HT1080 (cell line): ENCODE measurements around the gene SOAT1. TPM values are rescaled to one million over a fixed set of nuclear protein-coding genes. Genes with fewer than 3 reads are reported as not detected.
"Not testable (repeated sequence)": the region's sequence is repeated elsewhere in the genome, so short reads cannot be mapped to it uniquely, and the experiment has no call there.

Source experiments
- DNase-seq: peaks from one replicate; pipeline ENCODE4 v3.0.0-alpha.2; 2015; ENCODE audit warnings: low read depth
- polyA plus RNA-seq, 2 experiments: library from polyadenylated mRNA; depleted of rRNA; stranded (reverse); fragments of >200 nt; gene quantifications; 2 replicates each; pipeline ENCODE4 v1.2.3, GENCODE V29; 2015
- total RNA-seq: library from RNA; depleted of rRNA; stranded (reverse); fragments of >200 nt; shearing (Covaris generic); gene quantifications from 2 replicates; pipeline ENCODE4 v1.2.3, GENCODE V29; 2014; rRNA removed

Gene SOAT1
- 15.6 and 28.5 TPM in 2 replicates for total RNA-seq
- polyA plus RNA-seq (2015; cell fraction: cytosol; rRNA removed), result 12.8 and 13.6 TPM in 2 replicates
- polyA plus RNA-seq (2015; cell fraction: nucleus; rRNA removed), result 25.8 and 26.3 TPM in 2 replicates

DNA sequence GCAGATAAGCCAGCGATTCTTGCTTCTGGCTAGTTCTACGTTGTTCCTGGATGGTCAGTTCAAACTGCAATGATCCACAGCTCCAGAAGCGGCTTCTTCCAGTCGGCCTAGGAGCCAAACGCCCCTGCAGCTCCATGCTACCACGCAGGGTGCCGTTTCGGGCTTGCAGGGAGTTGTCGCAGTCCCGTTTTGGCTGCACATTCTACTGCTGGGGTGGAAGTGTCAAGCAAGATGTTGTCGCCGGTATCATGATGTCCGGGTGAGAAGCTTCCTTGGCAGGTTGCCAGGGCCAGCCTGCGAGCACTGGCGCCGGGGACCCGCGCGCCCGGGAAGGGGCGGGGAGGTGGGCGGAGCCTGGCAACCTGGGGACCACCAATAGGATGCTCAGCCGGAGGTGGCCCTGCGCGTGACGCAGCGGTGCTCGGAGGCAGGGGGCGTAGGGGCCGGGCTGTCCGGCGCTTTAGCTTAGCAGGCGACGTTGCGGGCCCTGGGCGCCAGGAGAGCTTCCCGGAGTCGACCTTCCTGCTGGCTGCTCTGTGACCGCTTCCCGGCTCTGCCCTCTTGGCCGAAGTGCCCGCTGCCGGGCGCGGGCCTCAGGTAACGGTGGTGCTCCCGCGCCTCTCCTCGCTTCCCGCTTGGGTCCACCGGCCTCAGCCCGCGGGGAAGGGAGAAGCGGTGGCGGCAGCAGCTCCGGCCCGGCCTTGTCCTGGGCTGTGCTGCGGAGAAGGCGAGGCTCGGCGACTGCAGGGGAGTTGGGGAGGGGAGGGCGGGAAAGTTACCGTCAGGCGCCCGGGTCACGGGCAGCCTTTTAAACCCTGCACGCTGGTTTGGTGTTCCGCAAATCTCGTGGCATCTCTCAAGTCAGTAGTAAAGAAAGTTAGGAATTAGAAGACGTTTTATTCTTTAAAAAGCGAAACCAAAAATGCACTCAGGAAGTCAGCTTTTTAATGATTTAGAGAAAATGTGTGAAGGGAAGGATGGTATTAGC is at the start of gene SOAT1:
SOAT1 (plus strand) TSS at position 458 of the 988 bp plus-strand sequence. CDS start 8,888 bp downstream, outside the sequence.
- DNase-seq, result peak; percentile 88

GRCh38 chr1:179245426-179245825 is 48.2 kb upstream of the SOAT1 start:
- DNase-seq, result not testable (repeated sequence)

- DNase-seq, result no peak
These were observed 45.7 kb upstream of the SOAT1 start for GRCh38 chr1:179247923-179248322.

DNA sequence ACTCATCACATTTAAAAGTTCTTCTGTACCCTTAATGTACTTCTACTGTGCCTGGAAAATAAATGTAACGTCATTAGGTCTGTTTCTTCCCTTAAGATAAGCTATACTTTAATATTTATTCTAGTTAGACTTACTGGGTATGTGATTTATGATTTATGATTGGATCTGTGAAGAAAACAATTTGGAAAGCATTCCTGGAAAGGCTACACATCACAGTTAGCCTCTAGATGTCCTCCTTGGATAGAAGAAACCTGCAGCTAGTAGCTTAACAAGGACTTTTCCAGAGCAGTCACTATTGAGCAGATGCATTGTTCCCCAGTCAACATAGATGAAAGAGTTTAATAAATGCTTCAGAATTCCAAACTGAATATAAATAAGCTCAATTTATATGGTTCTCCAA is 41.9 kb upstream of the SOAT1 start:
- DNase-seq, result peak; percentile 21

DNA sequence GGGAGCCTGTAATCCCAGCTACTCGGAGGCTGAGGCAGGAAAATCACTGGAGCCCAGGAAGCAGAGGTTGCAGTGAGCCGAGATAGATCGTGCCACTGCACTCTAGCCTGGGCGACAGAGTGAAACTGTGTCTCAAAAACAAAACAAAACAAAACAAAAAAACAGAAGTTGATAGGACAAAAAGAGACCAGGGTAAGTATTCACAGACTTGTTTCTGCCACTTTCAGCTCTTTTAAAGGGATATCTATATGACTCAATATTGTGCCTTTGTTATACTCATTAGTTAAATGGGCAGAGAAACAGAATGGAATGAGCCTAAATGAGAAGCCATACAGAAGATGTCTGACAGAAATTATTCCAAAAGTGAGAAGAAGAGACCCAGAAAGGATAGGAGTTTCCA is 41.0 kb upstream of the SOAT1 start:
- no peak for DNase-seq

- peak; percentile 39 for DNase-seq
These were observed 40.2 kb upstream of the SOAT1 start for GRCh38 chr1:179253286-179253972.

DNA sequence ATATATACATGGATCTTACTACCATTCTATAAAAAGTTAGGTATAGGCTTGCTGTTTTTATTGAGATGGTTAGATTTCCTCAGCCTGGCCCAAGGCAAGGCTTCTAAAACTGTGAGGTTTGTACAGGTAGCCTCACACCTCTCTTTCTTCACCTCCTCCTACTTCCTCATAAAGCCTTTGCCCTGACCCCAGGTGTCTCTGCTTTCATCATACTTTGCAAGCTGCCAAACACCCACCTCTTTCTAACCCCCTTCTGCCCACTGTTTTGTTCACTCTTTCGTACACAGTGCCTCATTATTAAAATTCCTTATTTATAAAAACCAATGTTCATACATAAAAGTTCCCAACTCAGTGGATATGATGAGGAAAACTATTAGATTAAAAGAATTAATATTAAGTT is 31.4 kb upstream of the SOAT1 start:
- no peak for DNase-seq

DNA sequence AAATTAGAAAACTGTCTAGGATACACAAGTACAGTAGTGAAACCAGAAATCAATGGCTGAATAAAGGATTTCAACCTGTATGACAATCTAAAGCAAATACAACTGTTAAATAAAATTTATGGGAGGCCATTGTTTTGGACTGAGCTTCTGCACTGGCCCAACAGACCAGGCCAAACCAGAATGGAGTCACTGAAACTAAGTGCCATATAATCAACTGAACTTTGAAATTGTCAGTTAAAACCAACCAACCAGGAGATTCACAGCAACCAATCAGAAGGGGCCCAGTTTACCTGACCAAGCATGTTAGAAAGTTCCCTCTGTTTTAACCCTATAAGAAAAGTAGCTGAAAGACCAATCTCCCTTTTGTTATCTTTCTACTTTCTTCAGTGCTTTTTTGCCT is 30.5 kb upstream of the SOAT1 start:
- DNase-seq, result no peak

- DNase-seq, result no peak
These were observed 29.1 kb upstream of the SOAT1 start for GRCh38 chr1:179264507-179264906.

GRCh38 chr1:179269071-179269470 is 24.5 kb upstream of the SOAT1 start:
- no peak for DNase-seq

- not testable (repeated sequence) for DNase-seq
These were observed 19.2 kb upstream of the SOAT1 start for GRCh38 chr1:179274424-179274823.

DNA sequence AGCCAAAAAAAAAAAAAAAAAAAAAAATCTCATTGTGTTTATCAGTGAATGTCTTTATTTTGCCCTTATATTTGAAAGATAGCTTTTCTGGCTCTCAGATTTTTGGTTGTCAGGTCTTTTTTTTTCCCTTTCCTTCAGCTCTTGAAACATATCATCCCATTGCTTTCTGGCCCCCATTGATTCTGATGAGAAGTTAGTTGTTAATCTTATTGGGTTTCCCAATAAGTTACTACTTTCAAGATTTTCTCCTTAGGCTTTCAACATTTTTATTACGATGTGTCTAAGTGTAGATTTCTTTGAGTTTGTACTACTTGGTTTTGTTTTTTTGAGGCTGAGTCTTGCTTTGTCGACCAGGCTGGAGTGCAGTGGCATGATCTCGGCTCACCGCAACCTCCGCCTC is 14.7 kb upstream of the SOAT1 start:
- DNase-seq, result no peak

DNA sequence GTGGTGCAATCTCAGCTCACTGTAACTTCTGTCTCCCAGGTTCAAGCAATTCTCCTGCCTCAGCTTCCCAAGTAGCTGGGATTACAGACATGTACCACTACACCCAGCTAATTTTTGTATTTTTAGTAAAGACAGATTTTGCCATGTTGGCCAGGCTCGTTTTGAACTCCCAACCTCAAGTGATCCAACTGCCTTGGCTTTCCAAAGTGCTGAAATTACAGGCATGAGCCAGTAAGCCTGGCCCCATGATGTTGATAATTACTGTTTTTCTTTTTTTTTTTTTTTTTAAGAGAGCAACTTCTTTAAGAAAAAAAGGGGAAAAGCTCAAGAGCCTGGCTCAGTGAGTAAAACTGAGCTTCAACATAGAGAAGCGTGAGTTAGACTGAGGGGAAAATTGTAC is 9.6 kb upstream of the SOAT1 start:
- DNase-seq, result no peak

DNA sequence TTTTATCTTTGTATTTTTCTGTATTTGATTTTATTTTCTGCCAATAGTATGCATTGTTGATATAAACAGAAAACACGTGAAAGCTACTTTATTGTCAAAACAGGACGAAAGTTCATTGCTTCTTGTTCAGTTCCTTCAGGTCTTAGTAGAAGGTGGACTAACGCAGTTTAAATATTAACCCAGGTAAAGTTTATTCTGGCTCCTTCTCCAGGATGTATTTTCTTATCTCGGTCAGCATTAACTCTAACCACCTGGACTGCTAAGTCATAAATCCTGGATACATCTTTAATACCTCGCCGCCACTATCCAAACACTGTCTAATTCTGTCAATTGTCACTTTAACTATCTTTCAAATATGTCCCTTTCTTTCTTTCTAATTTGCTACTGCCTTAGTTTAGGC is 5.7 kb upstream of the SOAT1 start:
- DNase-seq, result no peak

DNA sequence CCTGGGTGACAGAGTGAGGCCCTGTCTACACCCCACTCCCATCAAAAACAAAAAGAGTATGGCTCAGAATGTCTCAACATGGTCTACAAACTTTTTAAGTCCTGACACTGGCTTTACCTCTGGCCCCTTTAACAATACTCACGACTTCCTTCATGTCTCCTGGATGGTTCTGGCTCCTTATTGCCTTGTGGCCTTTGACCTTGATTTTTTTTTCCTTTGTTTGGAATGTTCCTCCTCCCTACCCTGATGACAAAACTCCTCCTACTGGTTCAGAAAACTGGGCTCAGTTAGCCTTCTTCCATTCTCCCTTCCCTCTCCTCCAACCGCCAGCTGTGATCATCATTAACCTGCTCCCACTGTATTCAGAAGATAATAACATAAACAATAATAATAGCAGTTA is 4.6 kb upstream of the SOAT1 start:
- no peak for DNase-seq

DNA sequence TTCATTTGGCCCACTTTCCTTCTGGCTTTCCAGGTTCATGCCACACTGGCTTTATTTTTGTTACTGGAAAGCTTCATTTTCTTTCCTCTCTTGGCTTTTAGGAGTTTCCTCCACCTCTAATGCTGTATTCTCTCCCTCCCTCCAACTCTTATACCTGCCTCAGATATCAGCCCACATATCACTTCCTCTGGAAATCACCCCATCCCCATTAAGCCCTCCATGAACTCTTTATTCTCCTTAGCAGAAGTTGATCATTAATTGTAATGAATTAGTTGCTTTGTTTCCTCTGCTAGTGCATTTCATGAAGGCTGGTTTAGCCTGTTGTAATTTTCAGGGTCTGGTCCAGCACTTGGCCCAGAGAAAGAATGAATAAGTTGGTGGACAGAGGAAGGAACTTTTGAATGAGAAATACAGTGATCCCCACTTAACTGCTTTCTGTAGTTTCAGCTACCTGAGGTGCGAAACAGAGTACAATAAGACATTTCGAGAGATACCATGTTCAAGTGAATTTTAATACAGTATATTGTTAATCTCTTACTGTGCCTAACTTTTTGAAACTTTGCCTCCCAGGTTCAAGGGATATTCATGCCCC is 1.7 kb downstream of the SOAT1 start:
- no peak for DNase-seq

GRCh38 chr1:179296356-179297104 is 2.9 kb downstream of the SOAT1 start:
- no peak for DNase-seq

- DNase-seq, result no peak
These were observed 3.4 kb downstream of the SOAT1 start for GRCh38 chr1:179297105-179297378.

GRCh38 chr1:179298952-179299351 is 5.4 kb downstream of the SOAT1 start:
- DNase-seq, result no peak

GRCh38 chr1:179300112-179300511 is 6.5 kb downstream of the SOAT1 start:
- DNase-seq, result no peak

- no peak for DNase-seq
These were observed 8.5 kb downstream of the SOAT1 start for GRCh38 chr1:179302070-179302469.
